SK-N-SH treated with all-trans-retinoic acid at 6 μM for 48 hours (cell line): Measurements from ENCODE around the gene GRHL1.

Experiments used
- ATAC-seq: fragments of 200-7000 bp; cut with Tn5 transposase; 3 replicates; pipeline ENCODE4 v1.9.1; 2020; ENCODE audit warnings: mild to moderate bottlenecking, moderate library complexity
- BACH2 ChIP-seq: fragments of 250-450 bp; sonication (Bioruptor Pico); IDR thresholded peaks from 2 replicates; pipeline ENCODE4 v1.9.0; 2021; ENCODE audit warnings: mild to moderate bottlenecking, borderline replicate concordance
- CSDC2 ChIP-seq: fragments of 250-450 bp; sonication (Bioruptor Pico); IDR thresholded peaks from 2 replicates; pipeline ENCODE4 v1.5.0; 2020; ENCODE audit warnings: mild to moderate bottlenecking, moderate library complexity
- CSRNP3 ChIP-seq: fragments of 250-450 bp; sonication (Bioruptor Pico); IDR thresholded peaks from 2 replicates; pipeline ENCODE4 v1.5.1; 2021; ENCODE audit warnings: mild to moderate bottlenecking, moderate library complexity
- ESRRG ChIP-seq: fragments of 250-450 bp; sonication (Bioruptor Pico); IDR thresholded peaks from 2 replicates; pipeline ENCODE4 v1.6.1; 2021; ENCODE audit warnings: mild to moderate bottlenecking
- GLIS3 ChIP-seq: fragments of 250-450 bp; sonication (Bioruptor Pico); IDR thresholded peaks from 2 replicates; pipeline ENCODE4 v1.5.0; 2020; ENCODE audit warnings: mild to moderate bottlenecking, moderate library complexity
- ISL1 ChIP-seq: fragments of 250-450 bp; sonication (Bioruptor Pico); IDR thresholded peaks from 2 replicates; pipeline ENCODE4 v2.1.2; 2022; ENCODE audit warnings: mild to moderate bottlenecking, moderate library complexity
- POU6F1 ChIP-seq: fragments of 250-450 bp; sonication (Bioruptor Pico); IDR thresholded peaks from 2 replicates; pipeline ENCODE4 v1.8.0; 2021; ENCODE audit warnings: low read depth, mild to moderate bottlenecking, moderate library complexity, borderline replicate concordance
- PPARA ChIP-seq: fragments of 250-450 bp; sonication (Bioruptor Pico); IDR thresholded peaks from 2 replicates; pipeline ENCODE4 v1.5.0; 2020; ENCODE audit warnings: mild to moderate bottlenecking, borderline replicate concordance
- RARB ChIP-seq: fragments of 250-450 bp; sonication (Bioruptor Pico); IDR thresholded peaks from 2 replicates; pipeline ENCODE4 v1.8.0; 2021; ENCODE audit warnings: mild to moderate bottlenecking, moderate library complexity
- SNAI2 ChIP-seq: fragments of 250-450 bp; sonication (Bioruptor Pico); IDR thresholded peaks from 2 replicates; pipeline ENCODE4 v1.5.0; 2020; ENCODE audit warnings: mild to moderate bottlenecking, moderate library complexity
- TCF4 ChIP-seq: fragments of 250-450 bp; sonication (Bioruptor Pico); IDR thresholded peaks from 2 replicates; pipeline ENCODE4 v1.8.0; 2021; ENCODE audit warnings: mild to moderate bottlenecking, moderate library complexity, borderline replicate concordance
- TOX ChIP-seq: fragments of 250-450 bp; sonication (Bioruptor Pico); IDR thresholded peaks from 2 replicates; pipeline ENCODE4 v1.8.0; 2021; ENCODE audit warnings: mild to moderate bottlenecking, moderate library complexity, borderline replicate concordance
- TSHZ2 ChIP-seq: fragments of 250-450 bp; sonication (Bioruptor Pico); IDR thresholded peaks from 2 replicates; pipeline ENCODE4 v1.5.0; 2020; ENCODE audit warnings: mild to moderate bottlenecking, moderate library complexity
- ZC3H10 ChIP-seq: fragments of 250-450 bp; sonication (Bioruptor Pico); IDR thresholded peaks from 2 replicates; pipeline ENCODE4 v1.5.1; 2021; ENCODE audit warnings: mild to moderate bottlenecking, moderate library complexity
- ZFP3 ChIP-seq: fragments of 250-450 bp; sonication (Bioruptor Pico); IDR thresholded peaks from 2 replicates; pipeline ENCODE4 v1.5.0; 2020; ENCODE audit warnings: mild to moderate bottlenecking, moderate library complexity
- ZFP30 ChIP-seq: fragments of 450-650 bp; formaldehyde crosslinking; IDR thresholded peaks from 2 replicates; pipeline ENCODE4 v1.5.0; 2022; ENCODE audit warnings: mild to moderate bottlenecking, moderate library complexity
- ZNF565 ChIP-seq: fragments of 450-650 bp; formaldehyde crosslinking; conservative IDR thresholded peaks from 2 replicates; pipeline ENCODE4 v1.5.0; 2020; ENCODE audit warnings: low read depth, mild to moderate bottlenecking, moderate library complexity
- ZNF70 ChIP-seq: fragments of 450-650 bp; formaldehyde crosslinking; IDR thresholded peaks from 2 replicates; pipeline ENCODE4 v1.5.0; 2020; ENCODE audit warnings: mild to moderate bottlenecking, moderate library complexity
- ZNF8 ChIP-seq: fragments of 450-650 bp; formaldehyde crosslinking; IDR thresholded peaks from 2 replicates; pipeline ENCODE4 v1.5.0; 2020; ENCODE audit warnings: mild to moderate bottlenecking, moderate library complexity
- TF ChIP-seq, protein P1 (sequence below): fragments of 250-450 bp; sonication (Bioruptor Pico); IDR thresholded peaks from 2 replicates; pipeline ENCODE4 v1.5.1; 2020; ENCODE audit warnings: low read depth, mild to moderate bottlenecking, moderate library complexity

The GRHL1 gene

DNA sequence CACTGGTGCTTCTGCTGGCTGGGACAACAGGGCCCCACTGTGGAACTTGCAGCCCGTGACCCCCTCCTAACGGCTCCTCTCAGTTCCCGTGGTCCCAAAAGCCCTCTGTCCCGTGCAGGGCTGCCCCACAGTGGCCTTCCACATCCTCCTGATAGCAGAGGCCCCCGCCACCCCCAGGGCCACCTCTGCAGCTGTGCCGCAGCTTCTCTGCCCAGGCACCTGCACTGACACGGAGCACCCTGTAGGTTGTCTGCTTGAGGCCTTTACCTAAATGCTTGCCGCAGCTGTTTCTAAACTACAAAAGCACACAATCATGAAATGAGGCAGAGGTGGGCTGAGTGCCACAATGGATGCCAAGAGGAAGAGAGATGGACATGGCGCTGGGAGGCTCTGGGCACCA, 13.5 kb upstream of the GRHL1 start:
- ATAC-seq: no peak
- TF ChIP-seq ZNF8 (CRISPR knock-in tag) (no peak), POU6F1 (CRISPR knock-in tag) (no peak), PPARA (no peak), TOX (CRISPR knock-in tag) (no peak), BACH2 (CRISPR knock-in tag) (no peak), CSDC2 (CRISPR knock-in tag) (no peak), CSRNP3 (CRISPR knock-in tag) (no peak), SNAI2 (CRISPR knock-in tag) (no peak), ZFP3 (CRISPR knock-in tag) (no peak), ZC3H10 (CRISPR knock-in tag) (no peak), ISL1 (CRISPR knock-in tag) (no peak), ZFP30 (CRISPR knock-in tag) (no peak), RARB (CRISPR knock-in tag) (no peak), TCF4 (CRISPR knock-in tag) (no peak), TSHZ2 (CRISPR knock-in tag) (no peak), ESRRG (no peak)
- TF ChIP-seq, protein P1, sequence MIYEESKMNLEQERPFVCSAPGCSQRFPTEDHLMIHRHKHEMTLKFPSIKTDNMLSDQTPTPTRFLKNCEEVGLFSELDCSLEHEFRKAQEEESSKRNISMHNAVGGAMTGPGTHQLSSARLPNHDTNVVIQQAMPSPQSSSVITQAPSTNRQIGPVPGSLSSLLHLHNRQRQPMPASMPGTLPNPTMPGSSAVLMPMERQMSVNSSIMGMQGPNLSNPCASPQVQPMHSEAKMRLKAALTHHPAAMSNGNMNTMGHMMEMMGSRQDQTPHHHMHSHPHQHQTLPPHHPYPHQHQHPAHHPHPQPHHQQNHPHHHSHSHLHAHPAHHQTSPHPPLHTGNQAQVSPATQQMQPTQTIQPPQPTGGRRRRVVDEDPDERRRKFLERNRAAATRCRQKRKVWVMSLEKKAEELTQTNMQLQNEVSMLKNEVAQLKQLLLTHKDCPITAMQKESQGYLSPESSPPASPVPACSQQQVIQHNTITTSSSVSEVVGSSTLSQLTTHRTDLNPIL (CRISPR knock-in tag): no peak

- TF ChIP-seq TSHZ2 (CRISPR knock-in tag) (no peak), ZNF70 (CRISPR knock-in tag) (no peak), ZNF565 (CRISPR knock-in tag) (no peak), ZFP3 (CRISPR knock-in tag) (no peak), GLIS3 (no peak)
- TF ChIP-seq, protein P1 (CRISPR knock-in tag): no peak
- ATAC-seq: peak; percentile 11; the same call in 1 of the 3 replicates
Measured at GRCh38 chr2:9939587-9940485, 11.7 kb upstream of the GRHL1 start.
